NAMALWA (cell line): ENCODE data around the gene AASS.
A peak's percentile ranks its signal among the peaks of the same experiment; 100 is the strongest.

Experiments used
- DNase-seq: peaks from one replicate; pipeline ENCODE4 v3.0.0-alpha.2; 2015; ENCODE audit warnings: low spot score

Gene AASS

GRCh38 chr7:122118757-122119156 lies 25.3 kb downstream of the AASS start:
- no peak for DNase-seq

- no peak for DNase-seq
Observed at GRCh38 chr7:122103064-122103463, 41.0 kb downstream of the AASS start.

GRCh38 chr7:122100021-122100420 lies 44.0 kb downstream of the AASS start:
- no peak for DNase-seq

- DNase-seq = no peak
Observed at GRCh38 chr7:122095642-122096041, 48.4 kb downstream of the AASS start.

GRCh38 chr7:122094549-122094948 lies 49.5 kb downstream of the AASS start:
- no peak for DNase-seq

GRCh38 chr7:122092964-122093797 lies 50.9 kb downstream of the AASS start:
- peak; percentile 89 for DNase-seq

- no peak for DNase-seq
Observed at GRCh38 chr7:122082670-122083069, 61.4 kb downstream of the AASS start.

- DNase-seq = no peak
Observed at GRCh38 chr7:122082160-122082559, 61.9 kb downstream of the AASS start.

GRCh38 chr7:122073635-122074034 lies 70.4 kb downstream of the AASS start:
- no peak for DNase-seq

GRCh38 chr7:122072924-122073599 lies 71.0 kb downstream of the AASS start:
- no peak for DNase-seq

- DNase-seq = no peak
Observed at GRCh38 chr7:122072272-122072671, 71.8 kb downstream of the AASS start.

- no peak for DNase-seq
Observed at GRCh38 chr7:122070834-122071233, 73.2 kb downstream of the AASS start.

- DNase-seq = no peak
Observed at GRCh38 chr7:122070062-122070461, 74.0 kb downstream of the AASS start.

- DNase-seq = no peak
Observed at GRCh38 chr7:122068999-122069398, 75.0 kb downstream of the AASS start.

GRCh38 chr7:122068046-122068445 lies 76.0 kb downstream of the AASS start:
- DNase-seq = no peak

- DNase-seq = no peak
Observed at GRCh38 chr7:122067077-122067476, 77.0 kb downstream of the AASS start.

- DNase-seq = no peak
Observed at GRCh38 chr7:122064971-122065370, 79.1 kb downstream of the AASS start.

GRCh38 chr7:122063146-122063545 lies 80.9 kb downstream of the AASS start:
- no peak for DNase-seq

GRCh38 chr7:122059542-122059941 lies 84.5 kb downstream of the AASS start:
- no peak for DNase-seq

GRCh38 chr7:122056977-122057376 lies 87.1 kb downstream of the AASS start:
- DNase-seq = no peak

- no peak for DNase-seq
Observed at GRCh38 chr7:122055073-122055472, 89.0 kb downstream of the AASS start.

- DNase-seq = no peak
Observed at GRCh38 chr7:122054393-122054792, 89.7 kb downstream of the AASS start.

GRCh38 chr7:122046402-122046801 lies 97.6 kb downstream of the AASS start:
- DNase-seq = no peak

- no peak for DNase-seq
Observed at GRCh38 chr7:122040147-122040546, 103.9 kb downstream of the AASS start.
